Measurements from ENCODE around the gene CNFN. TPM values are rescaled to one million over a fixed set of nuclear protein-coding genes. Genes with fewer than 3 reads are reported as not detected.

The CNFN gene
- total and polyA plus RNA-seq, 10 of the 15 experiments (the other 5 are each of a cell fraction or from before 2014, with no cell fraction given): 0.60 TPM; not detected in 9

DNA sequence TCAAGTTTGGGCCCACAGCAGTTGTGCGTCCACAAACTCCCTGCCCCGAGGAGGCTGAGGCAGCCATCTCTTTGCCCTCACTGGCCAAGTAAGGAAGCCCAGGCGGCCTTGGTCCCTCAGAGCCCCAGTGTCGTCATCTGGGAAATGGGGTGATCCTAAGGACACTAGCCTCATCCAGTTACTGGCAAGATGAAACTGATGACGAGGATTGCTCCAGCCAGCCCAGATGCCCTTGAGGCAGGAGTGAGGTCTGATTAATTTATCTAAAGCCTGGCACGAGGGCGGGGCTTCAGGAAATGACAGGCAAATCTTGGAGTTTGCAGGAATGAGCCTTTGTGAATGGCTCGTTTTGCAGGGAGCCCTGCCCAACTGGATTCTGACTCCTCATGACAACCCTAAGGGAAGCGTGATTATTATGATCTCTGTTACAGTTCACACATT, 31.5 kb upstream of the CNFN start:
- Histone ChIP-seq H2AFZ (ENCODE audit: control insufficient read depth, low read depth, low read length) (no peak overlapping the region), H3K27ac (ENCODE audit: control insufficient read depth, insufficient read depth) (no peak overlapping the region), H4K20me1 (ENCODE audit: control insufficient read depth, insufficient read depth) (no peaks in the 10 kb centered on the region), H3K79me2 (ENCODE audit: control insufficient read depth, insufficient read depth, low read length) (peaks cover 4% of the 10 kb centered on the region), H3K4me3 (peak overlapping the region; percentile 94; the same call in 1 of the 2 replicates), H3K9me3 (replicated peaks; ENCODE audit: control insufficient read depth, insufficient read depth, low read length) (no peaks in the 10 kb centered on the region), H3K36me3 (ENCODE audit: control insufficient read depth in 2 of 2, insufficient read depth in 2 of 2, low read length in 1 of 2) (no peaks in the 10 kb centered on the region), H3K27me3 (replicated peaks in 1 of 2; ENCODE audit: control insufficient read depth in 2 of 2, insufficient read depth in 2 of 2, low read length in 1 of 2) (no peaks in the 10 kb centered on the region), H3K9ac (ENCODE audit: control insufficient read depth, insufficient read depth, low read length) (no peak overlapping the region), H3K4me1 (ENCODE audit: control insufficient read depth, insufficient read depth, low read length) (peaks cover 16% of the 10 kb centered on the region), H3K4me2 (ENCODE audit: control insufficient read depth, insufficient read depth) (peak overlapping the region; percentile 97)
- POLR2A ChIA-PET: interaction anchor here (2.3 kb wide), 1 partner anchor 25 kb away, joined by 5 read pairs; no protein-coding TSS in a partner anchor
- SMC1A ChIA-PET (ENCODE audit: uncharacterized antibody, unreplicated experiment): interaction anchor here (2.0 to 3.5 kb wide), 2 partner anchors 12 to 19 kb away, joined by 7 to 15 read pairs; no protein-coding TSS in a partner anchor
- TF ChIP-seq ZBED1 (IDR thresholded peaks at IDR 0.05; ENCODE audit: borderline replicate concordance) (no peak), NR2C2 (IDR thresholded peaks at IDR 0.05; ENCODE audit: borderline replicate concordance, control insufficient read depth, insufficient read length, low read depth) (no peak), HDAC6 (IDR thresholded peaks at IDR 0.05; ENCODE audit: unreplicated experiment) (no peak), LARP7 (IDR thresholded peaks at IDR 0.05) (no peak), NFYB (IDR thresholded peaks at IDR 0.05; ENCODE audit: insufficient read depth, low read depth, low read length) (no peak), IRF4 (IDR thresholded peaks at IDR 0.05; ENCODE audit: low read depth, low read length) (no peak)
- WGBS (ENCODE audit: insufficient coverage, insufficient replicate concordance, low lambda C conversion rate, missing lambda C conversion rate): 96% methylated on average over 9 of the region's 9 CpGs
- BruUV-seq (replicated peaks): no TSS peak
- FAIRE-seq (no peak), ATAC-seq (no peak), DNase-seq (ENCODE audit: low read depth, low spot score) (no peak)
- intact Hi-C loops (cut with micrococcal nuclease; ENCODE audit: unreplicated experiment): loop anchor here (5.0 kb wide), 1 partner anchor 94 kb away; the partner anchor contains the start of gene MEGF8
- CTCF ChIA-PET: interaction anchor here (1.0 to 6.8 kb wide), 4 partner anchors 12 to 25 kb away, joined by 3 to 95 read pairs (median 32); no protein-coding TSS in a partner anchor
- in situ Hi-C loops (cut with MboI): no loop called here
- RAD21 ChIA-PET (ENCODE audit: unreplicated experiment): interaction anchor here (0.7 to 2.1 kb wide), 2 partner anchors 12 to 19 kb away, joined by 3 to 15 read pairs; no protein-coding TSS in a partner anchor

DNA sequence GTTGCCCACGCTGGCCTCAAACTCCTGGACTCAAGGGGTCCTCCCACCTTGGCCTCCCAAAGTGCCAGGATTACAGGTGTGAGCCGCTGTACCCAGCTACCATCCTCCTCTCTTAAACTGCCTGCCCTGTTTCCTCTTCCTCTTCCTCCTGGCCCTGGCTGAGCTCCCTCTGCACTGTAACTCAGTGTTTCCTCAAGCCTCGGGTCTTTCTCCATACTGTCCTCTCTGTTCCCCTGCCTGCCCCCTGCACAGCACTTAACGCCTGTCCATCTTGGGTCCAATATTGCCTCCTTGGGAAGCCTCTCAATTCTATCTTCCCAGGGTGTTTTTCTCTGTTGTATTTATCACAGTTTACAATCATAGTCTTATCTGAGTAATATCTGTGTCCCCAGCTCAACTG, 31.0 kb upstream of the CNFN start:
- in situ Hi-C loops (cut with MboI): no loop called here
- Histone ChIP-seq H2AFZ (ENCODE audit: control insufficient read depth, low read depth, low read length) (no peak overlapping the region), H3K4me1 (ENCODE audit: control insufficient read depth, insufficient read depth, low read length) (peaks cover 16% of the 10 kb centered on the region), H3K4me2 (ENCODE audit: control insufficient read depth, insufficient read depth) (no peak overlapping the region), H3K79me2 (ENCODE audit: control insufficient read depth, insufficient read depth, low read length) (peaks cover 4% of the 10 kb centered on the region), H3K9me3 (replicated peaks; ENCODE audit: control insufficient read depth, insufficient read depth, low read length) (no peaks in the 10 kb centered on the region), H3K9ac (ENCODE audit: control insufficient read depth, insufficient read depth, low read length) (no peak overlapping the region), H3K27ac (ENCODE audit: control insufficient read depth, insufficient read depth) (no peak overlapping the region), H4K20me1 (ENCODE audit: control insufficient read depth, insufficient read depth) (no peaks in the 10 kb centered on the region), H3K36me3 (ENCODE audit: control insufficient read depth in 2 of 2, insufficient read depth in 2 of 2, low read length in 1 of 2) (no peaks in the 10 kb centered on the region), H3K4me3 (no peak overlapping the region), H3K27me3 (replicated peaks in 1 of 2; ENCODE audit: control insufficient read depth in 2 of 2, insufficient read depth in 2 of 2, low read length in 1 of 2) (no peaks in the 10 kb centered on the region)
- FAIRE-seq (no peak), DNase-seq (ENCODE audit: low read depth, low spot score) (no peak), ATAC-seq (no peak)
- SMC1A ChIA-PET (ENCODE audit: uncharacterized antibody, unreplicated experiment): interaction anchor here (1.9 to 3.5 kb wide), 3 partner anchors 13 to 25 kb away, joined by 7 to 15 read pairs (median 8); no protein-coding TSS in a partner anchor
- WGBS (ENCODE audit: insufficient coverage, insufficient replicate concordance, low lambda C conversion rate, missing lambda C conversion rate): 73% methylated on average over 4 of the region's 4 CpGs
- BruUV-seq (replicated peaks): no TSS peak
- CTCF ChIA-PET: interaction anchor here (2.0 to 6.8 kb wide), 5 partner anchors 12 to 25 kb away, joined by 10 to 95 read pairs (median 22); no protein-coding TSS in a partner anchor
- POLR2A ChIA-PET: interaction anchor here (0.9 to 2.3 kb wide), 2 partner anchors 13 to 24 kb away, joined by 3 to 5 read pairs; no protein-coding TSS in a partner anchor
- intact Hi-C loops (cut with micrococcal nuclease; ENCODE audit: unreplicated experiment): loop anchor here (5.0 kb wide), 1 partner anchor 94 kb away; the partner anchor contains the start of gene MEGF8
- RAD21 ChIA-PET (ENCODE audit: unreplicated experiment): interaction anchor here (0.7 to 2.1 kb wide), 4 partner anchors 10 to 20 kb away, joined by 3 to 15 read pairs (median 4); no protein-coding TSS in a partner anchor
- no peak for TF ChIP-seq NFYB (IDR thresholded peaks at IDR 0.05; ENCODE audit: insufficient read depth, low read depth, low read length)
- TF ChIP-seq, protein P1, sequence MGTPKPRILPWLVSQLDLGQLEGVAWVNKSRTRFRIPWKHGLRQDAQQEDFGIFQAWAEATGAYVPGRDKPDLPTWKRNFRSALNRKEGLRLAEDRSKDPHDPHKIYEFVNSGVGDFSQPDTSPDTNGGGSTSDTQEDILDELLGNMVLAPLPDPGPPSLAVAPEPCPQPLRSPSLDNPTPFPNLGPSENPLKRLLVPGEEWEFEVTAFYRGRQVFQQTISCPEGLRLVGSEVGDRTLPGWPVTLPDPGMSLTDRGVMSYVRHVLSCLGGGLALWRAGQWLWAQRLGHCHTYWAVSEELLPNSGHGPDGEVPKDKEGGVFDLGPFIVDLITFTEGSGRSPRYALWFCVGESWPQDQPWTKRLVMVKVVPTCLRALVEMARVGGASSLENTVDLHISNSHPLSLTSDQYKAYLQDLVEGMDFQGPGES (IDR thresholded peaks at IDR 0.05): no peak
- TF ChIP-seq, protein P2, sequence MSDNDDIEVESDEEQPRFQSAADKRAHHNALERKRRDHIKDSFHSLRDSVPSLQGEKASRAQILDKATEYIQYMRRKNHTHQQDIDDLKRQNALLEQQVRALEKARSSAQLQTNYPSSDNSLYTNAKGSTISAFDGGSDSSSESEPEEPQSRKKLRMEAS (IDR thresholded peaks at IDR 0.05; ENCODE audit: low read depth, low read length): no peak
- TF ChIP-seq PAX8 (IDR thresholded peaks at IDR 0.05): no peak
- TF ChIP-seq, protein P3, sequence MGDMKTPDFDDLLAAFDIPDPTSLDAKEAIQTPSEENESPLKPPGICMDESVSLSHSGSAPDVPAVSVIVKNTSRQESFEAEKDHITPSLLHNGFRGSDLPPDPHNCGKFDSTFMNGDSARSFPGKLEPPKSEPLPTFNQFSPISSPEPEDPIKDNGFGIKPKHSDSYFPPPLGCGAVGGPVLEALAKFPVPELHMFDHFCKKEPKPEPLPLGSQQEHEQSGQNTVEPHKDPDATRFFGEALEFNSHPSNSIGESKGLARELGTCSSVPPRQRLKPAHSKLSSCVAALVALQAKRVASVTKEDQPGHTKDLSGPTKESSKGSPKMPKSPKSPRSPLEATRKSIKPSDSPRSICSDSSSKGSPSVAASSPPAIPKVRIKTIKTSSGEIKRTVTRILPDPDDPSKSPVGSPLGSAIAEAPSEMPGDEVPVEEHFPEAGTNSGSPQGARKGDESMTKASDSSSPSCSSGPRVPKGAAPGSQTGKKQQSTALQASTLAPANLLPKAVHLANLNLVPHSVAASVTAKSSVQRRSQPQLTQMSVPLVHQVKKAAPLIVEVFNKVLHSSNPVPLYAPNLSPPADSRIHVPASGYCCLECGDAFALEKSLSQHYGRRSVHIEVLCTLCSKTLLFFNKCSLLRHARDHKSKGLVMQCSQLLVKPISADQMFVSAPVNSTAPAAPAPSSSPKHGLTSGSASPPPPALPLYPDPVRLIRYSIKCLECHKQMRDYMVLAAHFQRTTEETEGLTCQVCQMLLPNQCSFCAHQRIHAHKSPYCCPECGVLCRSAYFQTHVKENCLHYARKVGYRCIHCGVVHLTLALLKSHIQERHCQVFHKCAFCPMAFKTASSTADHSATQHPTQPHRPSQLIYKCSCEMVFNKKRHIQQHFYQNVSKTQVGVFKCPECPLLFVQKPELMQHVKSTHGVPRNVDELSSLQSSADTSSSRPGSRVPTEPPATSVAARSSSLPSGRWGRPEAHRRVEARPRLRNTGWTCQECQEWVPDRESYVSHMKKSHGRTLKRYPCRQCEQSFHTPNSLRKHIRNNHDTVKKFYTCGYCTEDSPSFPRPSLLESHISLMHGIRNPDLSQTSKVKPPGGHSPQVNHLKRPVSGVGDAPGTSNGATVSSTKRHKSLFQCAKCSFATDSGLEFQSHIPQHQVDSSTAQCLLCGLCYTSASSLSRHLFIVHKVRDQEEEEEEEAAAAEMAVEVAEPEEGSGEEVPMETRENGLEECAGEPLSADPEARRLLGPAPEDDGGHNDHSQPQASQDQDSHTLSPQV (IDR thresholded peaks at IDR 0.05): no peak

Measured in GM12878 (cell line).